ENCODE measurements around the gene TOM1.

- TF ChIP-seq TAF1 (IDR thresholded peaks at IDR 0.05; ENCODE audit: borderline replicate concordance, insufficient read depth, low read length) (no peak), REST (IDR thresholded peaks at IDR 0.05; ENCODE audit: insufficient read depth in 1 of 2, low read depth in 2 of 2, low read length in 2 of 2) (no peak)
Measured at GRCh38 chr22:35378621-35379020, 78.9 kb downstream of the TOM1 start.

All from PFSK-1 (cell line).